ENCODE data around the gene SRCAP.
A peak's percentile ranks its signal among the peaks of the same experiment; 100 is the strongest.

The SRCAP gene

DNA sequence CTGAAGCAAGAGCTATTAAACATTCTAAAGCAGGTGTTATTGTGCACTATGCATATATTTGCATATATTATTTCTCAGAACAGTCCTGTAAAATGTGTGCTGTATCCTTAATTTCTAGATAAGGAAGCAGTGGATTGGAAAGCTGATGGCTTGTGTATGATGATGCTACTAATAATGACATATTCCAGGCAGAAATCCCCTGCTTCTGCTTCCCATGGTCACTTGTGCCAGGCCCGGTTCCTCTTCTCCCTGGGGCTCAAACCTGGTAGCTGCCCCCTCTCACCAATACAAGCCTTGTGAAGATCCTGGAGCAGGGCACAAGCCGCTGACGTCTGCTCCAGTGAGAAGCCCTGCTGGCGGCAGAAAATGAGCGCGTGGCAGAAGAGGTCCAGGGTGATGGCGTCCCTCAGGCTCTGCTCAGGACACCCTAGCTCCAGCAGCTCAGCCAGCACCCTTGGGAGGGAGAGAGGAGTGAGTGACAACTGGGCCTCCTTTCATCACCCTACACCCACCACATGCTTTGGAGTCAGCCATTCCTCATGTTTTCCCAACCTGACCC, 61.1 kb downstream of the SRCAP start:
- TF ChIP-seq TAF1 (IDR thresholded peaks at IDR 0.05; ENCODE audit: borderline replicate concordance, insufficient read depth, low read length) (no peak), SIN3A (IDR thresholded peaks at IDR 0.05; ENCODE audit: borderline replicate concordance, insufficient read depth, low read length) (no peak), POLR2AphosphoS5 (IDR thresholded peaks at IDR 0.05; ENCODE audit: low read depth, low read length) (no peak), FOXP2 (optimal IDR thresholded peaks at IDR 0.05; ENCODE audit: borderline replicate concordance, extremely low read depth, extremely low read length, insufficient read depth) (no peak)
- TF ChIP-seq, protein P1, sequence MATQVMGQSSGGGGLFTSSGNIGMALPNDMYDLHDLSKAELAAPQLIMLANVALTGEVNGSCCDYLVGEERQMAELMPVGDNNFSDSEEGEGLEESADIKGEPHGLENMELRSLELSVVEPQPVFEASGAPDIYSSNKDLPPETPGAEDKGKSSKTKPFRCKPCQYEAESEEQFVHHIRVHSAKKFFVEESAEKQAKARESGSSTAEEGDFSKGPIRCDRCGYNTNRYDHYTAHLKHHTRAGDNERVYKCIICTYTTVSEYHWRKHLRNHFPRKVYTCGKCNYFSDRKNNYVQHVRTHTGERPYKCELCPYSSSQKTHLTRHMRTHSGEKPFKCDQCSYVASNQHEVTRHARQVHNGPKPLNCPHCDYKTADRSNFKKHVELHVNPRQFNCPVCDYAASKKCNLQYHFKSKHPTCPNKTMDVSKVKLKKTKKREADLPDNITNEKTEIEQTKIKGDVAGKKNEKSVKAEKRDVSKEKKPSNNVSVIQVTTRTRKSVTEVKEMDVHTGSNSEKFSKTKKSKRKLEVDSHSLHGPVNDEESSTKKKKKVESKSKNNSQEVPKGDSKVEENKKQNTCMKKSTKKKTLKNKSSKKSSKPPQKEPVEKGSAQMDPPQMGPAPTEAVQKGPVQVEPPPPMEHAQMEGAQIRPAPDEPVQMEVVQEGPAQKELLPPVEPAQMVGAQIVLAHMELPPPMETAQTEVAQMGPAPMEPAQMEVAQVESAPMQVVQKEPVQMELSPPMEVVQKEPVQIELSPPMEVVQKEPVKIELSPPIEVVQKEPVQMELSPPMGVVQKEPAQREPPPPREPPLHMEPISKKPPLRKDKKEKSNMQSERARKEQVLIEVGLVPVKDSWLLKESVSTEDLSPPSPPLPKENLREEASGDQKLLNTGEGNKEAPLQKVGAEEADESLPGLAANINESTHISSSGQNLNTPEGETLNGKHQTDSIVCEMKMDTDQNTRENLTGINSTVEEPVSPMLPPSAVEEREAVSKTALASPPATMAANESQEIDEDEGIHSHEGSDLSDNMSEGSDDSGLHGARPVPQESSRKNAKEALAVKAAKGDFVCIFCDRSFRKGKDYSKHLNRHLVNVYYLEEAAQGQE (IDR thresholded peaks at IDR 0.05; ENCODE audit: insufficient read depth in 1 of 2, low read depth in 2 of 2, low read length in 2 of 2): no peak

DNA sequence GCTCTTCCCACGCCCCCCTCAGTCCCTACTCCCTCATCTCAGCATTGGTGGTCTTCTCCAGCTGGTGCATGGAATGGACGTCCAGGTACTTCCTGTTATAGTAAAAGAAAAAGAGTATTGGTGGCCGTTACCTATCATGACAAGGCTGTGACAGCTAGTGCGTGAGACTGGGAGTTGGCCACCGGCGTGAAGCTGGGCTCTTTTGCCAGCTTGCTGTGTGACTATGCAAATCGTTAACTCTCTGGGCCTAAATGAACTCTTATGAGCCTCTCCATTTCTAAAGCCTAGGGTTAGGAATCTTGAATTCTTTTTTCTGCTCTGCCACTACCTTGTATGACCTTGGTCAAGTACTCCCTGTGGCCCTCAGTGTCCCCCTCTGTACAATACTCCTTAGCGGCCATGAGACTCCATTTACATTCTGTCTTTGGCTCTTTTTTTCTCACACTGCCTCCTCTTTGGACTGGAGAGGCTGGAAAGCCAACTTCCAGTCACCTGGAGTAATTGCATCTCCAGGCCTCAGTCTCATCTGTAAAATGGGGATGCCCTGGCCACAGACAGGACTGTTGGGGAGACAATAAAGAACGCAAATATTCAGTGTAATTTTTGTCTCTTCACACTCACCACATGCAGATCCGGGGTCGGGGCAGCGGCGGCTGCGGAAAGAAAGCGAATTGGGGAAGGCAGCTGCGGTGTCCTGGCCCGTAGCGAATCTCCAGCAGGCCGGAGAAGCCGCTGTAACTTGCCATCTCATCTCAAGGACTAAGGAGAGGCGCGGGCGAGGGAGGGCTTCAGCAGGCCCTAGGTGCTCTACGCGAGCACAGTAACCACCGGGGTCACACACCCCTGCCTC, 61.8 kb downstream of the SRCAP start:
- TF ChIP-seq POLR2AphosphoS5 (IDR thresholded peaks at IDR 0.05; ENCODE audit: low read depth, low read length) (no peak), TAF1 (IDR thresholded peaks at IDR 0.05; ENCODE audit: borderline replicate concordance, insufficient read depth, low read length) (no peak), SIN3A (IDR thresholded peaks at IDR 0.05; ENCODE audit: borderline replicate concordance, insufficient read depth, low read length) (no peak), FOXP2 (optimal IDR thresholded peaks at IDR 0.05; ENCODE audit: borderline replicate concordance, extremely low read depth, extremely low read length, insufficient read depth) (no peak)
- TF ChIP-seq, protein P1 (IDR thresholded peaks at IDR 0.05; ENCODE audit: insufficient read depth in 1 of 2, low read depth in 2 of 2, low read length in 2 of 2): no peak

DNA sequence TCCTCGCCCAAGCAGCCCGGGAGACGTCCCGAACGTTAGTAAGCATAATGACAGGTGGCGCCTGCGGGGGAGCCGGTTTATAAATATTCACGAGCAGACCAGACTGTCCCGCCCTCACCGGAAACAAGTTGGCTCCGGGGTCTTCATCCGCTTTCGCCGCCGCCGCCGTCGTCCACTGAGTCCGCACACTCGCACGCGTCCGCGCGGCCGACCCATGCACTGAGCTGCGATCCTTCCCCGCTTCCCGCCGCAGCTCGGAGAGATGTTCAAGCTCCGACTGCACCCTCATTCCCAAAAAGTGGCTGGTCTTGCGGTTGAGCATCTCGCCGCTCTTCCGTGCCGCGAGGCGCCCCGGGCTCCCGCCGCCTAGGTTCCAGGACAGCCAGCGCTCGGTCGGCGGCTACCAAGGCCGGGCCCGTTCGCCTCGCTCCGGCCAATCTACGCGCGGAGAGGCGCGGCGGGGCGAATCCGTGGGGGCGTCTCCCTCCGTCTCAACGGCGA, 62.5 kb downstream of the SRCAP start:
- TF ChIP-seq POLR2AphosphoS5 (IDR thresholded peaks at IDR 0.05; ENCODE audit: low read depth, low read length) (0 out of 2 replicates have a peak, but pooled peaks have one; percentile 37), FOXP2 (optimal IDR thresholded peaks at IDR 0.05; ENCODE audit: borderline replicate concordance, extremely low read depth, extremely low read length, insufficient read depth) (no peak), SIN3A (IDR thresholded peaks at IDR 0.05; ENCODE audit: borderline replicate concordance, insufficient read depth, low read length) (peak; percentile 50; the same call in 1 of the 2 replicates)

DNA sequence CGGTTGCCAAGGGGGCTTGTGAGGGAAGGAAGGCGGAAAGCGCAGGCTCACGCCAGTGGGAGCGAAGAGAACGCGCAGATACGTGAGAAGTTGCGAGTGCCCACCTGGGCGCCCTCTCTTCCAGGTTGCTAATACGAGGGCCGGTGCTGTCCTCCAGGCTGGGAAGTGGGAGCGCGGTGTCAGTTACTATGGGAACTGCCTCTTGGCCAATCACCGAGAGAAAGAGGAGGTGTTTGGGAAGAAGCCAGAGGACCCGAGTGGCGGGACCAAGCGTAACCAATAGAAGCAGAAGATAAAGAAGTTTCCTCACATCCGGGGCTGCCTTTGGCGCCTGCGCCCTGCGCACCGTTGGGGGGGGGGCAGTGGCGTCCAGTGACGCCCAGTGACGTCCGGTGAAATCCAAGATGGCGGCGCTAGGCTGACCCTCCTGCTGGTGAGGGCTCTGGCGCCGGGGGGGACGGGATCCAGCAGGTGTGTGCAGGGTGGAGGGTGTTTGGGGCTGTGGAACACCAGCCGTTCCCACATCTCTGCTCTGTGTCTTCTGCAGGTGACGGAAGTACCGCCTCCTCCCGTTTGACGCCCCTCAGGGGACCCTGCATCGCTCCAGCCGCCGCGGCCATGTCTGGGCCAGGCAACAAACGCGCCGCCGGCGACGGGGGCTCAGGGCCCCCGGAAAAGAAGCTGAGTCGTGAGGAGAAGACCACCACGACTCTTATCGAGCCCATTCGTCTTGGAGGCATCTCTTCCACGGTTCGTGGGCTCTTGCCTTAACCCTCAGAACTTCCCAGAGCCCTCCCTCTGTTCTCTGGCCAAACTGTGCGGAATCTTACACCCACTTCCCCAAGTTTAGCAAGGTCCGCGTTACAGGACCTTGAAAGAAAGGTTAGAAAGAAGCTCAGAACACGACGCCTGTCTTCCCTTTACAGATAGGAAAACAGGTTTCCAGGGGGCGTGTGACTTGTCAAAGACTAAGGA, 63.2 kb downstream of the SRCAP start, which contains the start of the genes CFAP119 and RNF40:
CFAP119 (minus strand) TSS at position 135 of the 975 bp plus-strand sequence. CDS start 314 bp downstream, outside the sequence.
RNF40 (plus strand) TSS at position 395 of the 975 bp plus-strand sequence; CDS start at position 619, 224 bp downstream.
- TF ChIP-seq POLR2AphosphoS5 (IDR thresholded peaks at IDR 0.05; ENCODE audit: low read depth, low read length) (peak; percentile 86), FOXP2 (optimal IDR thresholded peaks at IDR 0.05; ENCODE audit: borderline replicate concordance, extremely low read depth, extremely low read length, insufficient read depth) (peak; percentile 53), TAF1 (IDR thresholded peaks at IDR 0.05; ENCODE audit: borderline replicate concordance, insufficient read depth, low read length) (peak; percentile 95), SIN3A (IDR thresholded peaks at IDR 0.05; ENCODE audit: borderline replicate concordance, insufficient read depth, low read length) (peak; percentile 97)
- TF ChIP-seq, protein P1 (IDR thresholded peaks at IDR 0.05; ENCODE audit: insufficient read depth in 1 of 2, low read depth in 2 of 2, low read length in 2 of 2): peak in 1 of 2 experiments; percentile 18; a peak in 1 of 4 replicates
